Measurements from ENCODE around the gene ARMC9.

Gene ARMC9

GRCh38 chr2:231308219-231308618 lies 109.8 kb downstream of the ARMC9 start:
- no peak for DNase-seq (ENCODE audit: low read depth in 2 of 2, low spot score in 1 of 2)

- no peak for DNase-seq (ENCODE audit: low read depth in 2 of 2, low spot score in 1 of 2)
Observed at GRCh38 chr2:231308631-231309428, 110.4 kb downstream of the ARMC9 start.

- no peak for DNase-seq (ENCODE audit: low read depth in 2 of 2, low spot score in 1 of 2)
Observed at GRCh38 chr2:231312066-231312465, 113.6 kb downstream of the ARMC9 start.

GRCh38 chr2:231315896-231316295 lies 117.5 kb downstream of the ARMC9 start:
- DNase-seq (ENCODE audit: low read depth in 2 of 2, low spot score in 1 of 2): no peak

GRCh38 chr2:231317579-231317978 lies 119.1 kb downstream of the ARMC9 start:
- DNase-seq (ENCODE audit: low read depth in 2 of 2, low spot score in 1 of 2): no peak

GRCh38 chr2:231318436-231318835 lies 120.0 kb downstream of the ARMC9 start:
- DNase-seq (ENCODE audit: low read depth in 2 of 2, low spot score in 1 of 2): no peak

- DNase-seq (ENCODE audit: low read depth in 2 of 2, low spot score in 1 of 2): no peak
Observed at GRCh38 chr2:231318954-231319353, 120.5 kb downstream of the ARMC9 start.

- no peak for DNase-seq (ENCODE audit: low read depth in 2 of 2, low spot score in 1 of 2)
Observed at GRCh38 chr2:231319867-231320266, 121.4 kb downstream of the ARMC9 start.

GRCh38 chr2:231321021-231321420 lies 122.6 kb downstream of the ARMC9 start:
- DNase-seq (ENCODE audit: low read depth in 2 of 2, low spot score in 1 of 2): no peak

GRCh38 chr2:231321556-231322334 lies 123.3 kb downstream of the ARMC9 start:
- no peak for DNase-seq (ENCODE audit: low read depth in 2 of 2, low spot score in 1 of 2)

GRCh38 chr2:231323316-231323715 lies 124.9 kb downstream of the ARMC9 start:
- no peak for DNase-seq (ENCODE audit: low read depth in 2 of 2, low spot score in 1 of 2)

- DNase-seq (ENCODE audit: low read depth in 2 of 2, low spot score in 1 of 2): no peak
Observed at GRCh38 chr2:231325826-231326225, 127.4 kb downstream of the ARMC9 start.

GRCh38 chr2:231326404-231326803 lies 128.0 kb downstream of the ARMC9 start:
- DNase-seq (ENCODE audit: low read depth in 2 of 2, low spot score in 1 of 2): no peak

- DNase-seq (ENCODE audit: low read depth in 2 of 2, low spot score in 1 of 2): no peak
Observed at GRCh38 chr2:231330311-231330710, 131.9 kb downstream of the ARMC9 start.

GRCh38 chr2:231331533-231331932 lies 133.1 kb downstream of the ARMC9 start:
- DNase-seq (ENCODE audit: low read depth in 2 of 2, low spot score in 1 of 2): no peak

- DNase-seq (ENCODE audit: low read depth in 2 of 2, low spot score in 1 of 2): no peak
Observed at GRCh38 chr2:231332388-231332787, 134.0 kb downstream of the ARMC9 start.

- no peak for DNase-seq (ENCODE audit: low read depth in 2 of 2, low spot score in 1 of 2)
Observed at GRCh38 chr2:231332872-231333500, 134.6 kb downstream of the ARMC9 start.

GRCh38 chr2:231334179-231334930 lies 135.9 kb downstream of the ARMC9 start:
- no peak for DNase-seq (ENCODE audit: low read depth in 2 of 2, low spot score in 1 of 2)

- DNase-seq (ENCODE audit: low read depth in 2 of 2, low spot score in 1 of 2): no peak
Observed at GRCh38 chr2:231334981-231335380, 136.6 kb downstream of the ARMC9 start.

- no peak for DNase-seq (ENCODE audit: low read depth in 2 of 2, low spot score in 1 of 2)
Observed at GRCh38 chr2:231335591-231335990, 137.2 kb downstream of the ARMC9 start.

- no peak for DNase-seq (ENCODE audit: low read depth in 2 of 2, low spot score in 1 of 2)
Observed at GRCh38 chr2:231336236-231336635, 137.8 kb downstream of the ARMC9 start.
